ENCODE measurements around the gene KLK6. TPM values are rescaled to one million over a fixed set of nuclear protein-coding genes. Genes with fewer than 3 reads are reported as not detected.

Gene KLK6
- total RNA-seq, result not detected in 2 replicates

GRCh38 chr19:50969413-50969760, at the start of gene KLK6:
Gene KLK6 (minus strand): TSS chr19:50969591. CDS start chr19:50968104, 1,487 bp downstream.

GRCh38 chr19:51001515-51001914, 32.1 kb upstream of the KLK6 start, which contains the start of gene KLK8:
Gene KLK8 (minus strand): TSS chr19:51001604. CDS start chr19:51001167, 437 bp downstream.

GRCh38 chr19:50983625-50984292, 14.4 kb upstream of the KLK6 start, which contains the start of gene KLK7:
Gene KLK7 (minus strand): TSS chr19:50983917. CDS start chr19:50982399, 1,518 bp downstream.

GRCh38 chr19:50952910-50953309, 16.5 kb downstream of the KLK6 start, which contains the start of gene KLK5:
Gene KLK5 (minus strand): TSS chr19:50953038. CDS start chr19:50952657, 381 bp downstream.

GRCh38 chr19:50911206-50912101, 57.9 kb downstream of the KLK6 start, which contains the start of gene KLK4:
Gene KLK4 (minus strand): TSS chr19:50911395. CDS start chr19:50910738, 657 bp downstream.

Other genes starting within 250 kb of the KLK6 start
- gene SHANK1, start 249.8 kb downstream of the KLK6 start, total RNA-seq, result 0.52 and 1.2 TPM in 2 replicates
- gene CLEC11A, start 246.2 kb downstream of the KLK6 start, total RNA-seq, result 9.4 and 17.7 TPM in 2 replicates
- not detected in 2 replicates for gene GPR32, start 199.1 kb downstream of the KLK6 start, total RNA-seq
- gene ACP4, start 179.2 kb downstream of the KLK6 start, total RNA-seq, result not detected in 2 replicates
- gene KLK1, start 145.8 kb downstream of the KLK6 start, total RNA-seq, result not detected in 2 replicates
- not detected in 2 replicates for gene KLK15, start 136.0 kb downstream of the KLK6 start, total RNA-seq
- gene KLK3, start 114.7 kb downstream of the KLK6 start, total RNA-seq, result not detected in 2 replicates
- gene KLK2, start 96.2 kb downstream of the KLK6 start, total RNA-seq, result not detected in 2 replicates
- not detected in 2 replicates for gene KLK4, start 58.2 kb downstream of the KLK6 start, total RNA-seq
- not detected in 2 replicates for gene KLK5, start 16.6 kb downstream of the KLK6 start, total RNA-seq
- not detected in 2 replicates for gene KLK7, start 14.3 kb upstream of the KLK6 start, total RNA-seq
- gene KLK8, start 32.0 kb upstream of the KLK6 start, total RNA-seq, result not detected in 2 replicates
- gene KLK10, start 50.1 kb upstream of the KLK6 start, total RNA-seq, result not detected in 2 replicates
- not detected in 2 replicates for gene KLK11, start 57.0 kb upstream of the KLK6 start, total RNA-seq
- gene KLK12, start 65.4 kb upstream of the KLK6 start, total RNA-seq, result not detected in 2 replicates
- gene KLK13, start 95.5 kb upstream of the KLK6 start, total RNA-seq, result not detected in 2 replicates
- gene KLK14, start 113.3 kb upstream of the KLK6 start, total RNA-seq, result not detected in 2 replicates
- 2.5 and 3.6 TPM in 2 replicates for gene CTU1, start 138.8 kb upstream of the KLK6 start, total RNA-seq
- gene SIGLEC9, start 155.3 kb upstream of the KLK6 start, total RNA-seq, result not detected in 2 replicates
- gene SIGLEC7, start 172.7 kb upstream of the KLK6 start, total RNA-seq, result not detected in 2 replicates